Fibroblast of lung (primary cell): Measurements from ENCODE around the gene CYP11A1. TPM values are rescaled to one million over a fixed set of nuclear protein-coding genes. Genes with fewer than 3 reads are reported as not detected.

ENCODE experiments used
- DNase-seq, 2 donors: peaks; one replicate each; pipeline versions ENCODE4 v3.0.0 to v3.0.0-alpha.2; 2010; ENCODE audit warnings: low read depth in 2 of 2
- H2AFZ ChIP-seq: 2 replicates; pipeline ENCODE4 v1.5.1; 2012; ENCODE audit warnings: low read length, control low read depth, inconsistent platforms
- H3K27ac ChIP-seq: 2 replicates; pipeline ENCODE4 v1.5.1; 2011; ENCODE audit warnings: low read length, control low read depth; ENCODE audit not compliant: insufficient read depth
- H3K27me3 ChIP-seq: 2 replicates; pipeline ENCODE4 v1.5.1; 2011; ENCODE audit warnings: mild to moderate bottlenecking, low read length; ENCODE audit not compliant: control insufficient read depth, insufficient read depth
- H3K36me3 ChIP-seq: 2 replicates; pipeline ENCODE4 v1.5.1; 2011; ENCODE audit warnings: low read length; ENCODE audit not compliant: control insufficient read depth, insufficient read depth
- H3K4me1 ChIP-seq: 2 replicates; pipeline ENCODE4 v1.5.1; 2011; ENCODE audit warnings: low read length; ENCODE audit not compliant: control insufficient read depth, insufficient read depth; ENCODE audit errors: extremely low read depth
- H3K4me2 ChIP-seq: 2 replicates; pipeline ENCODE4 v1.5.1; 2011; ENCODE audit warnings: low read length, control low read depth; ENCODE audit not compliant: insufficient read depth; ENCODE audit errors: extremely low read depth
- H3K4me3 ChIP-seq, 4 experiments: fragments of 200-600 bp in 1 of 4; sonication (generic) in 1 of 4; replicated peaks in 1 of 4; 2 replicates each; pipeline ENCODE4 v1.5.1; 2011 to 2016; ENCODE audit warnings: low read length in 4 of 4, low read depth in 3 of 4, mild to moderate bottlenecking in 3 of 4, control low read depth in 2 of 4, inconsistent platforms in 1 of 4, mixed read lengths in 1 of 4; ENCODE audit not compliant: insufficient read depth in 1 of 4; ENCODE audit errors: control extremely low read depth in 1 of 4
- H3K79me2 ChIP-seq: 2 replicates; pipeline ENCODE4 v1.5.1; 2012; ENCODE audit warnings: mild to moderate bottlenecking, low read length, inconsistent platforms; ENCODE audit not compliant: control insufficient read depth, insufficient read depth
- H3K9ac ChIP-seq: 2 replicates; pipeline ENCODE4 v1.5.1; 2011; ENCODE audit warnings: mild to moderate bottlenecking, low read length, control low read depth; ENCODE audit not compliant: insufficient read depth
- H3K9me3 ChIP-seq: 2 replicates; pipeline ENCODE4 v1.5.1; 2012; ENCODE audit warnings: low read depth, low read length; ENCODE audit not compliant: control insufficient read depth, insufficient read depth
- H4K20me1 ChIP-seq: 2 replicates; pipeline ENCODE4 v1.5.1; 2011; ENCODE audit warnings: low read length; ENCODE audit not compliant: control insufficient read depth, insufficient read depth; ENCODE audit errors: extremely low read depth
- CTCF ChIP-seq, 2 donors: IDR thresholded peaks in 1 of 2; conservative IDR thresholded peaks in 1 of 2; 1 replicate in 1 of 2; 2 replicates in 1 of 2; pipeline ENCODE4 v1.5.1; 2011 to 2012; ENCODE audit warnings: low read length in 2 of 2, control low read depth in 1 of 2, inconsistent platforms in 1 of 2, low read depth in 1 of 2, mild to moderate bottlenecking in 1 of 2
- EZH2 ChIP-seq: IDR thresholded peaks from 2 replicates; pipeline ENCODE4 v1.5.1; 2012; ENCODE audit warnings: low read length, control low read depth, mild to moderate bottlenecking; ENCODE audit errors: missing control alignments
- polyA plus RNA-seq, 2 donors: library from polyadenylated mRNA; depleted of rRNA in 1 of 2; stranded (reverse) in 1 of 2; unstranded in 1 of 2; fragments of >200 nt; gene quantifications; 2 replicates each; pipeline ENCODE4 v1.2.1, GENCODE V29; 2011 to 2012; ENCODE audit warnings: missing spikeins in 1 of 2
- total RNA-seq: library from RNA; depleted of rRNA; stranded (reverse); fragments of >200 nt; gene quantifications from 2 replicates; pipeline ENCODE4 v1.2.1, GENCODE V29; 2014

Gene CYP11A1
- total and polyA plus RNA-seq, 2 donors (not counting 1 experiment from before 2014, with no cell fraction given), result 0.07 to 0.33 TPM

- Histone ChIP-seq H3K4me3 (no peak overlapping the region), H3K36me3 (no peaks in the 10 kb centered on the region), H2AFZ (no peak overlapping the region), H3K9ac (no peak overlapping the region), H3K4me2 (no peak overlapping the region), H4K20me1 (no peaks in the 10 kb centered on the region), H3K9me3 (no peaks in the 10 kb centered on the region), H3K27me3 (peaks cover 44% of the 10 kb centered on the region), H3K27ac (no peak overlapping the region), H3K4me1 (no peaks in the 10 kb centered on the region), H3K79me2 (no peaks in the 10 kb centered on the region)
- DNase-seq, result no peak
- no peak for TF ChIP-seq EZH2
- no peak for TF ChIP-seq CTCF (conservative IDR thresholded peaks at IDR 0.05 in 1 of 2, IDR thresholded peaks at IDR 0.05 in 1 of 2; ENCODE audit: low read depth in 1 of 2, low read length in 2 of 2)
These were observed 61.8 kb downstream of the CYP11A1 start for GRCh38 chr15:74305687-74306086.

GRCh38 chr15:74304431-74304830, 63.0 kb downstream of the CYP11A1 start:
- no peaks in the 10 kb centered on the region for H4K20me1 ChIP-seq
- H3K36me3 ChIP-seq, result no peaks in the 10 kb centered on the region
- no peaks in the 10 kb centered on the region for H3K9me3 ChIP-seq
- no peak overlapping the region for H3K4me3 ChIP-seq
- H3K27ac ChIP-seq, result no peak overlapping the region
- no peak for TF ChIP-seq CTCF (conservative IDR thresholded peaks at IDR 0.05 in 1 of 2, IDR thresholded peaks at IDR 0.05 in 1 of 2; ENCODE audit: low read depth in 1 of 2, low read length in 2 of 2)
- TF ChIP-seq EZH2, result no peak
- no peaks in the 10 kb centered on the region for H3K4me1 ChIP-seq
- H2AFZ ChIP-seq, result no peak overlapping the region
- DNase-seq, result no peak
- H3K79me2 ChIP-seq, result no peaks in the 10 kb centered on the region
- H3K27me3 ChIP-seq, result peaks cover 52% of the 10 kb centered on the region
- no peak overlapping the region for H3K9ac ChIP-seq
- H3K4me2 ChIP-seq, result no peak overlapping the region

GRCh38 chr15:74303741-74304309, 63.6 kb downstream of the CYP11A1 start:
- Histone ChIP-seq H3K4me1 (no peaks in the 10 kb centered on the region), H3K4me3 (no peak overlapping the region), H3K9ac (no peak overlapping the region), H3K27ac (no peak overlapping the region), H3K36me3 (no peaks in the 10 kb centered on the region), H3K4me2 (no peak overlapping the region), H4K20me1 (no peaks in the 10 kb centered on the region), H3K79me2 (no peaks in the 10 kb centered on the region), H3K27me3 (peaks cover 54% of the 10 kb centered on the region), H2AFZ (no peak overlapping the region), H3K9me3 (no peaks in the 10 kb centered on the region)
- TF ChIP-seq CTCF (conservative IDR thresholded peaks at IDR 0.05 in 1 of 2, IDR thresholded peaks at IDR 0.05 in 1 of 2; ENCODE audit: low read depth in 1 of 2, low read length in 2 of 2) (no peak), EZH2 (no peak)
- DNase-seq, result no peak
